ENCODE measurements around the gene SUSD3.

Gene SUSD3

GRCh38 chr9:93060746-93061259 lies 2.3 kb downstream of the SUSD3 start:
- Histone ChIP-seq H3K4me3 (ENCODE audit: low read depth in 1 of 5, low read length in 5 of 5) (no peak overlapping the region), H3K27me3 (ENCODE audit: control insufficient read depth in 5 of 5, insufficient read depth in 4 of 5, low read length in 5 of 5) (peaks cover 0 to 17% (median 0%) of the 10 kb centered on the region in 5 donors), H3K9ac (ENCODE audit: low read length in 5 of 5) (no peak overlapping the region), H3K27ac (ENCODE audit: low read depth, low read length) (no peak overlapping the region), H3K36me3 (ENCODE audit: control insufficient read depth in 5 of 5, insufficient read depth in 5 of 5, low read length in 5 of 5) (no peaks in the 10 kb centered on the region), H3K9me3 (ENCODE audit: control insufficient read depth in 5 of 5, low read length in 5 of 5) (no peaks in the 10 kb centered on the region), H3K4me1 (ENCODE audit: control insufficient read depth in 5 of 5, insufficient read depth in 5 of 5, low read length in 5 of 5) (peaks cover 0 to 46% (median 27%) of the 10 kb centered on the region in 5 donors)

- peaks cover 0 to 17% (median 0%) of the 10 kb centered on the region in 5 donors for H3K27me3 ChIP-seq (ENCODE audit: control insufficient read depth in 5 of 5, insufficient read depth in 4 of 5, low read length in 5 of 5)
- no peak overlapping the region for H3K27ac ChIP-seq (ENCODE audit: low read depth, low read length)
- no peak overlapping the region for H3K4me3 ChIP-seq (ENCODE audit: low read depth in 1 of 5, low read length in 5 of 5)
- peaks cover 0 to 49% (median 27%) of the 10 kb centered on the region in 5 donors for H3K4me1 ChIP-seq (ENCODE audit: control insufficient read depth in 5 of 5, insufficient read depth in 5 of 5, low read length in 5 of 5)
- no peaks in the 10 kb centered on the region for H3K9me3 ChIP-seq (ENCODE audit: control insufficient read depth in 5 of 5, low read length in 5 of 5)
- no peak overlapping the region for H3K9ac ChIP-seq (ENCODE audit: low read length in 5 of 5)
- no peaks in the 10 kb centered on the region for H3K36me3 ChIP-seq (ENCODE audit: control insufficient read depth in 5 of 5, insufficient read depth in 5 of 5, low read length in 5 of 5)
Observed at GRCh38 chr9:93061260-93061751, 2.8 kb downstream of the SUSD3 start.

GRCh38 chr9:93061791-93062763 lies 3.6 kb downstream of the SUSD3 start:
- Histone ChIP-seq H3K9me3 (ENCODE audit: control insufficient read depth in 5 of 5, low read length in 5 of 5) (no peaks in the 10 kb centered on the region), H3K36me3 (ENCODE audit: control insufficient read depth in 5 of 5, insufficient read depth in 5 of 5, low read length in 5 of 5) (no peaks in the 10 kb centered on the region), H3K4me1 (ENCODE audit: control insufficient read depth in 5 of 5, insufficient read depth in 5 of 5, low read length in 5 of 5) (peaks cover 0 to 49% (median 27%) of the 10 kb centered on the region in 5 donors), H3K27me3 (ENCODE audit: control insufficient read depth in 5 of 5, insufficient read depth in 4 of 5, low read length in 5 of 5) (peaks cover 0 to 17% (median 0%) of the 10 kb centered on the region in 5 donors), H3K4me3 (ENCODE audit: low read depth in 1 of 5, low read length in 5 of 5) (no peak overlapping the region), H3K27ac (ENCODE audit: low read depth, low read length) (no peak overlapping the region), H3K9ac (ENCODE audit: low read length in 5 of 5) (no peak overlapping the region)

- Histone ChIP-seq H3K36me3 (ENCODE audit: control insufficient read depth in 5 of 5, insufficient read depth in 5 of 5, low read length in 5 of 5) (no peaks in the 10 kb centered on the region), H3K4me3 (ENCODE audit: low read depth in 1 of 5, low read length in 5 of 5) (no peak overlapping the region), H3K9ac (ENCODE audit: low read length in 5 of 5) (no peak overlapping the region), H3K27ac (ENCODE audit: low read depth, low read length) (no peak overlapping the region), H3K9me3 (ENCODE audit: control insufficient read depth in 5 of 5, low read length in 5 of 5) (no peaks in the 10 kb centered on the region), H3K4me1 (ENCODE audit: control insufficient read depth in 5 of 5, insufficient read depth in 5 of 5, low read length in 5 of 5) (peaks cover 0 to 40% (median 20%) of the 10 kb centered on the region in 5 donors), H3K27me3 (ENCODE audit: control insufficient read depth in 5 of 5, insufficient read depth in 4 of 5, low read length in 5 of 5) (peaks cover 0 to 15% (median 0%) of the 10 kb centered on the region in 5 donors)
Observed at GRCh38 chr9:93064392-93065134, 6.1 kb downstream of the SUSD3 start.

- Histone ChIP-seq H3K9ac (ENCODE audit: low read length in 5 of 5) (no peak overlapping the region), H3K27me3 (ENCODE audit: control insufficient read depth in 5 of 5, insufficient read depth in 4 of 5, low read length in 5 of 5) (peaks cover 0 to 9% (median 0%) of the 10 kb centered on the region in 5 donors), H3K36me3 (ENCODE audit: control insufficient read depth in 5 of 5, insufficient read depth in 5 of 5, low read length in 5 of 5) (no peaks in the 10 kb centered on the region), H3K9me3 (ENCODE audit: control insufficient read depth in 5 of 5, low read length in 5 of 5) (no peaks in the 10 kb centered on the region), H3K4me1 (ENCODE audit: control insufficient read depth in 5 of 5, insufficient read depth in 5 of 5, low read length in 5 of 5) (peaks cover 0 to 34% (median 13%) of the 10 kb centered on the region in 5 donors), H3K27ac (ENCODE audit: low read depth, low read length) (no peak overlapping the region), H3K4me3 (ENCODE audit: low read depth in 1 of 5, low read length in 5 of 5) (no peak overlapping the region)
Observed at GRCh38 chr9:93065135-93065720, 6.7 kb downstream of the SUSD3 start.

GRCh38 chr9:93066978-93067603 lies 8.6 kb downstream of the SUSD3 start:
- H3K9ac ChIP-seq (ENCODE audit: low read length in 5 of 5) = no peak overlapping the region
- H3K4me3 ChIP-seq (ENCODE audit: low read depth in 1 of 5, low read length in 5 of 5) = no peak overlapping the region
- H3K36me3 ChIP-seq (ENCODE audit: control insufficient read depth in 5 of 5, insufficient read depth in 5 of 5, low read length in 5 of 5) = no peaks in the 10 kb centered on the region
- H3K27me3 ChIP-seq (ENCODE audit: control insufficient read depth in 5 of 5, insufficient read depth in 4 of 5, low read length in 5 of 5) = peaks cover 0 to 9% (median 0%) of the 10 kb centered on the region in 5 donors
- H3K9me3 ChIP-seq (ENCODE audit: control insufficient read depth in 5 of 5, low read length in 5 of 5) = no peaks in the 10 kb centered on the region
- H3K27ac ChIP-seq (ENCODE audit: low read depth, low read length) = no peak overlapping the region
- H3K4me1 ChIP-seq (ENCODE audit: control insufficient read depth in 5 of 5, insufficient read depth in 5 of 5, low read length in 5 of 5) = peaks cover 0 to 20% (median 12%) of the 10 kb centered on the region in 5 donors

GRCh38 chr9:93068956-93069355 lies 10.5 kb downstream of the SUSD3 start:
- Histone ChIP-seq H3K9me3 (ENCODE audit: control insufficient read depth in 5 of 5, low read length in 5 of 5) (no peaks in the 10 kb centered on the region), H3K36me3 (ENCODE audit: control insufficient read depth in 5 of 5, insufficient read depth in 5 of 5, low read length in 5 of 5) (no peaks in the 10 kb centered on the region), H3K4me3 (ENCODE audit: low read depth in 1 of 5, low read length in 5 of 5) (no peak overlapping the region), H3K27ac (ENCODE audit: low read depth, low read length) (no peak overlapping the region), H3K9ac (ENCODE audit: low read length in 5 of 5) (no peak overlapping the region), H3K4me1 (ENCODE audit: control insufficient read depth in 5 of 5, insufficient read depth in 5 of 5, low read length in 5 of 5) (peaks cover 0 to 23% (median 12%) of the 10 kb centered on the region in 5 donors), H3K27me3 (ENCODE audit: control insufficient read depth in 5 of 5, insufficient read depth in 4 of 5, low read length in 5 of 5) (peaks cover 0 to 2% (median 0%) of the 10 kb centered on the region in 5 donors)

- Histone ChIP-seq H3K4me1 (ENCODE audit: control insufficient read depth in 5 of 5, insufficient read depth in 5 of 5, low read length in 5 of 5) (peaks cover 0 to 8% (median 0%) of the 10 kb centered on the region in 5 donors), H3K27me3 (ENCODE audit: control insufficient read depth in 5 of 5, insufficient read depth in 4 of 5, low read length in 5 of 5) (no peaks in the 10 kb centered on the region), H3K9ac (ENCODE audit: low read length in 5 of 5) (no peak overlapping the region), H3K4me3 (ENCODE audit: low read depth in 1 of 5, low read length in 5 of 5) (no peak overlapping the region), H3K9me3 (ENCODE audit: control insufficient read depth in 5 of 5, low read length in 5 of 5) (no peaks in the 10 kb centered on the region), H3K27ac (ENCODE audit: low read depth, low read length) (no peak overlapping the region), H3K36me3 (ENCODE audit: control insufficient read depth in 5 of 5, insufficient read depth in 5 of 5, low read length in 5 of 5) (no peaks in the 10 kb centered on the region)
Observed at GRCh38 chr9:93071464-93071863, 13.0 kb downstream of the SUSD3 start.

GRCh38 chr9:93072383-93072795 lies 13.9 kb downstream of the SUSD3 start:
- Histone ChIP-seq H3K36me3 (ENCODE audit: control insufficient read depth in 5 of 5, insufficient read depth in 5 of 5, low read length in 5 of 5) (no peaks in the 10 kb centered on the region), H3K27me3 (ENCODE audit: control insufficient read depth in 5 of 5, insufficient read depth in 4 of 5, low read length in 5 of 5) (no peaks in the 10 kb centered on the region), H3K27ac (ENCODE audit: low read depth, low read length) (no peak overlapping the region), H3K9me3 (ENCODE audit: control insufficient read depth in 5 of 5, low read length in 5 of 5) (no peaks in the 10 kb centered on the region), H3K4me1 (ENCODE audit: control insufficient read depth in 5 of 5, insufficient read depth in 5 of 5, low read length in 5 of 5) (peaks cover 0 to 8% (median 0%) of the 10 kb centered on the region in 5 donors), H3K9ac (ENCODE audit: low read length in 5 of 5) (no peak overlapping the region), H3K4me3 (ENCODE audit: low read depth in 1 of 5, low read length in 5 of 5) (no peak overlapping the region)
